HG02610 (cell line): ENCODE data around the gene AP1M2.
"Not testable (repeated sequence)": the region's sequence is repeated elsewhere in the genome, so short reads cannot be mapped to it uniquely, and the experiment has no call there.

ENCODE experiments used
- ATAC-seq: cut with Tn5 transposase; IDR thresholded peaks from one replicate; pipeline ENCODE4 v1.9.1; 2021; ENCODE audit warnings: mild to moderate bottlenecking, moderate library complexity; ENCODE audit not compliant: unreplicated experiment

The AP1M2 gene

DNA sequence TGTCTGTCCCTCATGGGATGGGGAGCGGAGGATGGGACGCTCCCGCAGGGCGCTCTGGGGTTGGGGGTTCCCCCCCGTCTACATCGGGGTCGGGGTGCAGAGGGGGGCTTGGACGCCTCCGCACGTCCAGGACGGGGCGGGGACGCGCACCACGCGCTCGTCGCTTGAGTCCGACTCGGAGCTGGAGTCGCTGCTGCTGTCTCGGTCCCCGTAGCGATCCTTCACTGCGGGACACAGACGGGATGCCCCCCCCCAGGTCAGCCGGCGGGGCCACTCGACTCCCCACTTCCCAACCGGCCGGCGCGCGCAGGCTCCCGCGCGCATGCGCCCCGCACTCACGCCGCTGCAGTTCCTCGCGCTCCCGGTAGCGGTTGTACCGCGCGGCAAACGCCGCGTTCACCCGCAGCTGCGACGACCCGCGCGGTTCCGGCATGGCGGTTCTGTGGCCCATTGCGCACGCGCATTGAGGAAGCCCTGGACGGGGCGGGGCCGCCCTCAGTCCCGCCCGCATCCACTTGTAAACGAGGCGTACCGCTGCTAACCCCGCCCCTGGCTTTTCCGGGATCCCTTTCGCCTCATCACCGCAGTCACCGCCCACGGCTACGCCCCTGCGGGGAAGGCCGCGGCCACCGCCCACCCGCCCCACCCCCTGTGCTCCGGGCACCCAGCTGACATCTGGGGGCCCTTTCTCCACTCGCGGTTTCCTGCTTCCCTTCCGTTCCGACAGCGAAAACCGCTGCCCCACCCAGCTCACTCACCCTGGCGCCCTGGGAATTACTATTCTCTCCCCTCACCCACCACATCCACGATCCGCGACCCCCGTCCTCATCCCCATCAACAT is 21.3 kb downstream of the AP1M2 start, which contains the start of gene KRI1:
TSS of gene KRI1 (minus strand) at position 444 of the 841 bp plus-strand sequence. CDS start at position 433, 11 bp downstream.
- ATAC-seq, result peak; percentile 37

DNA sequence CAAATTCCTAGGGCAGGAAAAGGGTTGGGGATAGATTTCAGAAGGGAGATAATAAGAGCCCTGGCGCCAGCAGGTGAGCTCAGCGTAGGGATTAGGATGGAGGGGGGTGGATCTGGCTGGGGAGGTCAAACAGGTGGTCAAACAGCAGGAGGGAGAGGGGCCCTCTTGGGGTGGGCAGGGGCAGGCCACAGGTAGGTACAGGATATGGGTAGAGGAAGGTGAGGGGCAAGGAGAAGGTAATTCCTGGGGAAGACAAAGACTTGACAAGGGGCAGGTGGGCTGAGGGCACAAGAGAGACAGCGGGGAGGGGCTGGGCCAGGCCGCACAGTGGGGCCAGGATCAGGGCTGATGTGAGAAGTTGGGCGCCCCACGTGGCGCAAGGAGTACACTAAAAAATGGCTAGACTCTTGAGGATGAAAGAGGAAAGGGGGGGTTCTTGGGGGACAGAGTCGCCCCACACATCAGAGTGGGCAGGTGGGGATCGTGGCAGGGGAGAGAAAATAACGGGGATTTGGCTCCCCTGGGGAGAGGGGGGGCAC is 22.0 kb downstream of the AP1M2 start:
- no peak for ATAC-seq

- ATAC-seq, result no peak
These were observed 24.5 kb downstream of the AP1M2 start for GRCh38 chr19:10562609-10563008.

DNA sequence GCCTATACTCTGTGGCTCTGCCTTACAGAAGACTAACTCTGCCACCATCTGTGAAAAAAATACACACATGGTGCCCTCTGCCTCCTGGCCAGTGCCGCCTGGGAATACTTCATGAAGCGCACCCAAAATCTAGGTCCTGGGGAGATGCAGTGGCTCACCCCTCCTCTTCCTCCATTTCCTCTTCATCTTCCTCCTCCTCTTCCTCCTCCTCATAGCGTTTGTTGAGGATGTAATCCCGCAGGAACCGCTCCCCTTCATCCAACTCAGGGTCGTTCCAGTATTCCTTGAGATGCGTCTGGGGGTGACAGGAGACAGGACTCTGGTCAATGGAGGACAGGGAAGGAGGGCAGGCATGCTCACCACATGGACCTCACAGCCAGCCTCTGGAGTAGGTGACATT is 27.0 kb downstream of the AP1M2 start:
- no peak for ATAC-seq

- ATAC-seq, result no peak
These were observed 29.4 kb downstream of the AP1M2 start for GRCh38 chr19:10557603-10558197.

DNA sequence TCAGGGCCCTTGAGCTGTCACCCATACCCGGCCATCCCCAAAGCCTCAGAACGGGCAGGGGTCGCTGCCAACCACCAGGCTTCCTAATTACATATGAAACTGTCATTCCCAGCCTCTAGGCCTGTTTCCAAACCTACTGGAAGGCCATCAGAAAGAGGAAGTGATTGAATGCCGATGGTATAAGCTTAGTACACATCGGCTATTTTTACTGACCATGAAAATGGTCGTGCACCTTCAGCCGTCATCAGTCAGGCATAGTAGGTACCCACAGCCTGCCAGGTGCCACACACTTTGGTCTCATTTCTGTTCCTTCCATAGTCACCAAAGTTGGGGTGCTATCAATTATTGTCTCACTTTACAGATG is 31.5 kb downstream of the AP1M2 start:
- no peak for ATAC-seq

GRCh38 chr19:10554760-10555609 is 32.1 kb downstream of the AP1M2 start:
- no peak for ATAC-seq

DNA sequence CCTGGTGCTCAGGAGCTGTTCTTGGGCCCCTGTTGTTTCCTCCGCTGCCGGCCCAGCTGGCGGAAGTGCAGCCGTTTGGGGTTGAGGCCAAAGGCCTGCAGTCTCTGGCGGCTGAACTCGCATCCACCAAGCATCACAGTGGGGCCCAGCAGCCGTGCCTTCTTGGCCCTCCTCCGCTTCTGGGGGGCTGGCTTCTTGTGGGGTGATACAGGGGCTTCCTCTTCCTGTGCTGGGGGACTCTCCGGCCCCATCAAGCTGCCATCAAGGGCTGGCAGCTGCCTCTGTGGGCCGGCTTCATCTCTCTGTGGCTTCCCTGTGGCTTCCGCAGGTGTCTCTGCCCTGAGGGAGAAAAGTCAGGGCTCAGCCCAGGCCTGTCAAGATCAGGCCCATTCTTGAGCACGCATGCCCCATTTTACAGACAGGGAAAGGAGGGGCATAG is 33.1 kb downstream of the AP1M2 start:
- peak; percentile 51 for ATAC-seq

DNA sequence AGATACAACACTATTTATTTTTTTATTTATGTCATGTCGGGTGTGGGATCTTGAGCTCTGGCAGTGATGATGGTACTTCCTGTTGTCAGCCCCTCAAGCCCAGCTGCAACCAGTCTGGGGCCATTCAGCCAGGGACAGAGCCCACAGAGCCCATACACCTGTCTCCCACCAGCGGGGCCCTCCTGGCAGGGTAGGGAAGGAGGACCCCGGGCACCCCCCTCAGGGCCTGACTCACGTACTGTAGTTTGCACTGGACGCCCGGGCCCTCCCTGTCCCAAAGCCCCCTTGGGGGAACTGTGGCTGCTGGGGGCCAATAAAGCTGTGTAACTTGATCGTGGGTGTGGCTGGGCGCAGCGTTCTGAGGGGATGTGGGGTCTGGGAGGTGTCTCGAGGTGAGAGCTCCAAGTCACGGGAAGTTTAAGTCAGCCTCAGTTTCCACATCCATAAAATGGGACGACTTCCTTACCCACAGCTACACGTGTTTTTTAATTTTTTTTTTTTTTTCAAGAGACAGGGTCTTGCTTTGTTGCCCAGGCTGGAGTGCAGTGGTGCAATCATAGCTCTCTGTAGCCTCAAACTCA is 33.9 kb downstream of the AP1M2 start:
- no peak for ATAC-seq

- no peak for ATAC-seq
These were observed 34.5 kb downstream of the AP1M2 start for GRCh38 chr19:10552510-10553053.

- ATAC-seq, result no peak
These were observed 35.3 kb downstream of the AP1M2 start for GRCh38 chr19:10551698-10552301.

DNA sequence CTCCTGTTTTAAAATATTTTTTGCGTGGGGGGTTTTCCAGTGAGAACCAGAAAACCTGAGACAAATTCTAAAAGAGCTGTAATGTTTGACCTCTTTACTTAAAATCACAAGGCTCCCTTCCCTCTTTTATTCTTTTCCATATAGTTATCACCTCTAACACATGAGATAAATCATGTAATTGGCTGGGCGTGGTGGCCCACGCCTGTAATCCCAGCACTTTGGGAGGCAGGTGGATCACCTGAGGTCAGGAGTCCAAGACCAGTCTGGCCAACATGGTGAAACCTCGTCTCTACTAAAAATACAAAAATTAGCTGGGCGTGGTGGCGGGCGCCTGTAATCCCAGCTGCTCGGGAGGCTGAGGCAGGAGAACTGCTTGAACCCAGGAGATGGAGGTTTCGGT is 36.1 kb downstream of the AP1M2 start:
- not testable (repeated sequence) for ATAC-seq

DNA sequence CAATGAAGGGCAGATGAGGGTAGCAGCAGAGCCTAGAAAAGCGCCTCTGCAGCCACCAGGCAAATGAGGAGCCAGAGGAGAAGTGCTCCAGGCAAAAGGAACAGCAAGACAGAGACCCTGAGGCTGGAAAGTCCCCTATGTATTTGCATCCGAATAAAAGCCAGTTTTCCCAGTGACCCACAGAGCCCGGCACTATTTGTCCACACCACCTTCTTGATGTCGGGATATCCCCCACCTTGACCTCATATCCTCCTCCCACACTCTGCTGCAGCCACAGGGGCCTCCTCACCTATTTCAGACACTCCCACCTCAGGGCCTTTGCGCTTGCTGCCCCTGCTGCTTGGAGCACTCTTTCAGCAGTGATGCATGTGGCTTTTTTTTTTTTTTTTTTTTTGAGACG is 36.8 kb downstream of the AP1M2 start:
- no peak for ATAC-seq

DNA sequence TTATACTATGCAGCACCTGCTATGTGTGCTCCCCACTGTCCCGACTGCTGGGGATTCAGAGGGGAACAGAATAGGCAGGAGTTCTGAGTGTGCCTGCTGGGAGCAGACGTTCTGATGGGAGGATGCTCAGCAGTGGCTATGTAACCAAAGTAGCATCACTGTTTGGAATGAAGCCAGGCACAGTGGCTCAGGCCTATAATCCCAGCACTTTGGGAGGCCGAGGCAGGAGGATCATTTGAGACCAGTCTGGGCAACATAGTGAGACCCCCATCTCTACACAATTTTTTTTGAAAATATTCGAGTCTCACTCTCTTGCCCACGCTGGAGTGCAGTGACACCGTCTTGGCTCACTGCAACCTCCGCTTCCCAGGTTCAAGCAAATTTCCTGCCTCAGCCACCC is 37.4 kb downstream of the AP1M2 start:
- ATAC-seq, result no peak

DNA sequence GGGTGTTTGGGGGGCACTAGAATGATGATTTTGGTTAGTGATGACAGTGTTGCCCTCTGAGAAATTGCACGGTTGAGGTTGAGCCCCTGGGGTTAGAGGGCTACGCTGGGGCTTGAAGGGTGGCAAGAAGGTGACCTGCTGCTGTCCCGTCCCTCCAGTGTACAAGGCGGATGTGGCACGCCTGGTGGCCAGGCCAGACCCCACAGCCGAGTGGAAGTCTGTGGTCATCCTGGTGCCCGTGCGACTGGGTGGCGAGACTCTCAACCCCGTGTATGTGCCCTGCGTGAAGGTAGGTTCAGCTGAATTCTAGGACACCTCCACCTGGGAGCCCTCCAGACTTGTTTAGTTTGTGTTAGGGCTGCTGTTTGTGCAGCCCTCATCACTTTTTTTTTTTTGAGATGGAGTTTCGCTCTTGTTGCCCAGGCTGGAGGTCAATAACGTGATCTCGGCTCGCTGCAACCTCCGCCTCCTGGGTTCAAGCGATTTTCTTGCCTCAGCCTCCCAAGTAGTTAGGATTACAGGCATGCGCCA is 38.3 kb downstream of the AP1M2 start:
- ATAC-seq, result no peak

GRCh38 chr19:10546817-10547216 is 40.3 kb downstream of the AP1M2 start:
- no peak for ATAC-seq

DNA sequence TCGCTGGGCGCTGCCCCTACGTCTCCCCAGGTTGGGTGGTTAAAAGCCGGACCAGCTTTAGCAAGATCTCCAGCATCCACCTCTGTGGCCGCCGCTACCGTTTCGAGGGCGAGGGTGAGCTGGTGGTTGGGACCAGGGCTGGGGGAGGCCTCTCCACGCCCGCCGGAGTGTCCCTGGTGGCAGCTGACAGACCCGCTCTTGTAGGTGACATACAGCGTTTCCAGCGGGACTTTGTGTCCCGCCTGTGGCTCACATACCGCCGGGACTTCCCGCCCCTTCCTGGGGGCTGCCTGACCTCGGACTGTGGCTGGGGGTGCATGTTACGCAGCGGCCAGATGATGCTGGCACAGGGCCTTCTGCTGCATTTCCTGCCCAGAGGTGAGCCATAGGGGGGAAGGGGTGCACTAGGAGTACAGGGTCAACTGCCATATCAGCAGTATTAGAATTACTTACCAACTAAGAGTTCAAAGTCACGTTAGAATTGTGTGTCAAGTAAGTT is 42.3 kb downstream of the AP1M2 start:
- ATAC-seq, result no peak

- ATAC-seq, result no peak
These were observed 42.8 kb downstream of the AP1M2 start for GRCh38 chr19:10544242-10544752.

DNA sequence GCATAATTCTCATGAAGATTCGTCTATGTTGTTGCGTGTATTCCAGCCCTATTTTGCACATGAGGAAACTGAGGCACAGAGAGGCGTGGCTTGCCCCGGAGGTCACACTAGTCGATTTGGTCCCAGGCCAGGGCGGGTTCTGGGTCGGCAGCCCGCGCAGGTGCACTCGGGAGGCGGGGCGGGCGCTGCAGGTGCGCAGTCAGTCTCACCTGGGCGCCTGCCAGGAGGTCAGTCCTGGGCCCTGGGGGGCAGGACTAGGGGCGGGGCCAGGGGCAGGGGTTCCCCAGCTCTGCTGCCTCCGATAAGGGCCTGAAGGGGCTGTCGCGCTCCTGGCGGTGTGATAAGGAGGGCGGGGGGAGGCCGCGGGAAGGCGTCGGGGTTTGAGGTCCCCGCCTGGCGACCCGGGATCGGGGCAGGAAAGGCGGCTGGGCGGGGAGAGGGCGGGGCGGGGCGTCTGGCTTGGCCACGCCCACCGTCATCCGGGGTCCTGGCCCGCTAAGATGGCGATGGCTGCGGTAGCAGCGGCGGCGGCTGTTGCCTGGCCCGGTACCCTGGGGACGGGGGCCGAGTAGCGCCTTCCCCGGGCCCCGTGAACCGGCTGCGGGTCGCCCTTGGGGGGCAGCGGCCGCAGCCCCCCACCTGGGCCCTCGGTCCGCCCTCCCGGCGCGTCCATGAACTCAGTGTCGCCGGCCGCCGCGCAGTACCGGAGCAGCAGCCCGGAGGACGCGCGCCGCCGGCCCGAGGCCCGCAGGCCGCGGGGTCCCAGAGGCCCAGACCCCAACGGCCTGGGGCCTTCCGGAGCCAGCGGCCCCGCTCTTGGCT is 43.5 kb downstream of the AP1M2 start, which contains the start of gene ATG4D:
TSS of gene ATG4D (plus strand) at position 485 of the 822 bp plus-strand sequence. CDS start at position 672, 187 bp downstream.
- peak; percentile 66 for ATAC-seq
